DND-41 (cell line): ENCODE results near the gene MLYCD.

ENCODE experiments used
- ATAC-seq: fragments of 200-7000 bp; cut with Tn5 transposase; 3 replicates; pipeline ENCODE4 v1.9.1; 2021; ENCODE audit warnings: low read depth; ENCODE audit not compliant: insufficient read depth
- DNase-seq: peaks from one replicate; pipeline ENCODE4 v3.0.0-alpha.2; 2020
- H2AFZ ChIP-seq: 2 replicates; pipeline ENCODE4 v1.6.0; 2012; ENCODE audit warnings: low read depth, low read length
- H3K27ac ChIP-seq: 2 replicates; pipeline ENCODE4 v1.5.1; 2012; ENCODE audit warnings: low read length, inconsistent platforms
- H3K27me3 ChIP-seq: fragments of 200-600 bp; sonication (generic); 2 replicates; pipeline ENCODE4 v1.6.0; 2012; ENCODE audit warnings: low read length, mild to moderate bottlenecking, inconsistent platforms; ENCODE audit not compliant: insufficient read depth, poor library complexity
- H3K36me3 ChIP-seq: 2 replicates; pipeline ENCODE4 v1.5.1; 2012; ENCODE audit warnings: low read length, inconsistent platforms; ENCODE audit not compliant: insufficient read depth
- H3K4me1 ChIP-seq: 2 replicates; pipeline ENCODE4 v1.5.1; 2012; ENCODE audit warnings: mild to moderate bottlenecking, low read length; ENCODE audit not compliant: insufficient read depth
- H3K4me2 ChIP-seq: 2 replicates; pipeline ENCODE4 v1.6.0; 2012; ENCODE audit warnings: mild to moderate bottlenecking, moderate library complexity, low read length, inconsistent platforms; ENCODE audit not compliant: insufficient read depth
- H3K4me3 ChIP-seq, 2 experiments: fragments of 200-600 bp in 1 of 2; shearing (Covaris generic) in 1 of 2; 2 replicates each; pipeline ENCODE4 v1.5.1; 2012 to 2016; ENCODE audit warnings: inconsistent platforms in 2 of 2, low read length in 2 of 2, mild to moderate bottlenecking in 2 of 2, low read depth in 1 of 2, moderate library complexity in 1 of 2
- H3K79me2 ChIP-seq: 2 replicates; pipeline ENCODE4 v1.6.0; 2012; ENCODE audit warnings: low read length, inconsistent platforms; ENCODE audit not compliant: insufficient read depth
- H3K9ac ChIP-seq: 2 replicates; pipeline ENCODE4 v1.6.0; 2012; ENCODE audit warnings: low read depth, mild to moderate bottlenecking, inconsistent platforms, low read length, moderate library complexity
- H3K9me3 ChIP-seq: 2 replicates; pipeline ENCODE4 v1.5.1; 2012; ENCODE audit warnings: low read length, moderate library complexity, mild to moderate bottlenecking, inconsistent platforms; ENCODE audit not compliant: insufficient read depth, severe bottlenecking
- H4K20me1 ChIP-seq: 2 replicates; pipeline ENCODE4 v1.6.0; 2012; ENCODE audit warnings: low read length; ENCODE audit not compliant: insufficient read depth
- CTCF ChIP-seq: IDR thresholded peaks from 2 replicates; pipeline ENCODE4 v1.5.1; 2012; ENCODE audit warnings: borderline replicate concordance, low read length, moderate library complexity, mild to moderate bottlenecking; ENCODE audit not compliant: poor library complexity, severe bottlenecking; ENCODE audit errors: extremely low read depth
- EZH2 ChIP-seq: IDR thresholded peaks from 3 replicates; pipeline ENCODE4 v1.6.1; 2012; ENCODE audit warnings: borderline replicate concordance, low read depth, mild to moderate bottlenecking, moderate library complexity, low read length, inconsistent platforms; ENCODE audit not compliant: severe bottlenecking

Gene MLYCD

GRCh38 chr16:83958137-83958845 is 59.4 kb downstream of the MLYCD start:
- Histone ChIP-seq H3K9me3 (no peaks in the 10 kb centered on the region), H3K4me2 (no peak overlapping the region), H3K36me3 (no peaks in the 10 kb centered on the region), H3K27me3 (peaks cover 7% of the 10 kb centered on the region), H3K79me2 (no peaks in the 10 kb centered on the region), H2AFZ (no peak overlapping the region), H3K4me3 (no peak overlapping the region), H3K27ac (no peak overlapping the region), H3K9ac (no peak overlapping the region), H3K4me1 (peaks cover 3% of the 10 kb centered on the region; the same call in 1 of the 2 replicates), H4K20me1 (no peaks in the 10 kb centered on the region)
- DNase-seq (no peak), ATAC-seq (no peak)
- TF ChIP-seq CTCF (no peak), EZH2 (no peak)

- Histone ChIP-seq H3K4me3 (no peak overlapping the region), H2AFZ (no peak overlapping the region), H3K27me3 (peaks cover under 1% of the 10 kb centered on the region), H3K79me2 (no peaks in the 10 kb centered on the region), H3K4me2 (no peak overlapping the region), H3K9me3 (no peaks in the 10 kb centered on the region), H3K4me1 (no peaks in the 10 kb centered on the region), H4K20me1 (no peaks in the 10 kb centered on the region), H3K9ac (no peak overlapping the region), H3K27ac (no peak overlapping the region), H3K36me3 (no peaks in the 10 kb centered on the region)
- ATAC-seq: no peak
- DNase-seq: no peak
- no peak for TF ChIP-seq CTCF
- no peak for TF ChIP-seq EZH2
These were observed 60.1 kb downstream of the MLYCD start for GRCh38 chr16:83958846-83959565.

GRCh38 chr16:83959656-83960434 is 60.9 kb downstream of the MLYCD start:
- DNase-seq: no peak
- no peak for TF ChIP-seq EZH2
- TF ChIP-seq CTCF: no peak

More at GRCh38 chr16:83959656-83960434, 60.9 kb downstream of the MLYCD start:
- H2AFZ ChIP-seq: no peak overlapping the region
- no peak overlapping the region for H3K27ac ChIP-seq
- no peak overlapping the region for H3K9ac ChIP-seq
- no peaks in the 10 kb centered on the region for H3K36me3 ChIP-seq
- no peak overlapping the region for H3K4me3 ChIP-seq
- no peak for ATAC-seq
- no peaks in the 10 kb centered on the region for H3K9me3 ChIP-seq
- no peaks in the 10 kb centered on the region for H3K79me2 ChIP-seq
- no peak overlapping the region for H3K4me2 ChIP-seq
- H4K20me1 ChIP-seq: no peaks in the 10 kb centered on the region
- no peaks in the 10 kb centered on the region for H3K27me3 ChIP-seq
- H3K4me1 ChIP-seq: no peaks in the 10 kb centered on the region
